Endothelial cell of umbilical vein (primary cell): ENCODE measurements around the gene ASTE1. TPM values are rescaled to one million over a fixed set of nuclear protein-coding genes. Genes with fewer than 3 reads are reported as not detected.

Experiments
- Bru-seq: library from RNA; stranded (reverse); fragments of 400-500 nt; gene quantifications from one replicate; lab custom pipeline; 2021; lab: Mats Ljungman, UMichigan
- BruChase-seq, 2 experiments: library from RNA; stranded (reverse); fragments of 400-500 nt; gene quantifications; one replicate each; lab custom pipeline; 2021; lab: Mats Ljungman, UMichigan
- BruUV-seq: library from RNA; stranded (reverse); fragments of 400-500 nt; replicated peaks from 2 replicates; lab custom pipeline; 2021; lab: Mats Ljungman, UMichigan
- CTCF ChIA-PET: fragments of 300-600, 350-600 bp; sonication (Branson Sonifier 250); formaldehyde crosslinking; loops from one replicate; lab custom pipeline; 2021; ENCODE audit warnings: antibody characterized with exemption, inconsistent platforms; lab: Charles Lee
- POLR2A ChIA-PET: fragments of 300-600, 350-600 bp; sonication (Branson Sonifier 250); formaldehyde crosslinking; loops from one replicate; lab custom pipeline; 2021; ENCODE audit warnings: antibody characterized with exemption, inconsistent platforms; lab: Charles Lee
- DNase-seq: peaks from one replicate; pipeline ENCODE4 v3.0.0-alpha.2; 2011; ENCODE audit warnings: low read depth, low spot score
- FAIRE-seq: peaks from 2 replicates; lab custom pipeline; 2011; peaks lifted over from hg19 to GRCh38; lab: Jason Lieb, UNC
- H2AFZ ChIP-seq: 2 replicates; pipeline ENCODE4 v1.6.0; 2012; ENCODE audit warnings: low read depth, low read length, control low read depth, inconsistent platforms
- H3K27ac ChIP-seq: 2 replicates; pipeline ENCODE4 v1.5.1; 2011; ENCODE audit warnings: low read depth, mild to moderate bottlenecking, control low read depth, low read length, moderate library complexity; ENCODE audit not compliant: insufficient read depth
- H3K27me3 ChIP-seq, 2 experiments: 2 replicates each; pipeline versions ENCODE4 v1.6.0 to v1.6.1; 2011; ENCODE audit warnings: low read length in 2 of 2, mixed read lengths in 1 of 2; ENCODE audit not compliant: control insufficient read depth in 2 of 2, insufficient read depth in 2 of 2
- H3K36me3 ChIP-seq, 2 experiments: 2 replicates in 1 of 2; 3 replicates in 1 of 2; pipeline ENCODE4 v1.5.1; 2011; ENCODE audit warnings: low read length in 2 of 2, mild to moderate bottlenecking in 1 of 2, moderate library complexity in 1 of 2; ENCODE audit not compliant: control insufficient read depth in 2 of 2, insufficient read depth in 2 of 2; ENCODE audit errors: extremely low read depth in 1 of 2
- H3K4me1 ChIP-seq: 3 replicates; pipeline ENCODE4 v1.5.1; 2011; ENCODE audit warnings: mild to moderate bottlenecking, low read length; ENCODE audit not compliant: control insufficient read depth, insufficient read depth; ENCODE audit errors: extremely low read depth
- H3K4me2 ChIP-seq: 2 replicates; pipeline ENCODE4 v1.6.1; 2011; ENCODE audit warnings: low read length, control low read depth, mixed read lengths; ENCODE audit not compliant: insufficient read depth
- H3K4me3 ChIP-seq, 3 experiments: fragments of 200-600 bp in 1 of 3; sonication (generic), shearing (Covaris generic) in 1 of 3; replicated peaks in 1 of 3; 2 replicates each; pipeline ENCODE4 v1.5.1; 2011 to 2016; ENCODE audit warnings: control low read depth in 3 of 3, low read length in 3 of 3, mild to moderate bottlenecking in 2 of 3, inconsistent platforms in 1 of 3, low read depth in 1 of 3, moderate library complexity in 1 of 3; ENCODE audit not compliant: insufficient read depth in 1 of 3
- H3K79me2 ChIP-seq: 2 replicates; pipeline ENCODE4 v1.6.0; 2012; ENCODE audit warnings: low read length, inconsistent platforms; ENCODE audit not compliant: control insufficient read depth, insufficient read depth
- H3K9ac ChIP-seq: replicated peaks from 2 replicates; pipeline ENCODE3; 2011; ENCODE audit warnings: low read length, control low read depth; ENCODE audit not compliant: insufficient read depth; ENCODE audit errors: extremely low read depth
- H3K9me1 ChIP-seq: replicated peaks from 3 replicates; pipeline ENCODE4 v1.6.0; 2011; ENCODE audit warnings: mild to moderate bottlenecking, low read length; ENCODE audit not compliant: control insufficient read depth, insufficient read depth; ENCODE audit errors: extremely low read depth
- H3K9me3 ChIP-seq: replicated peaks from 2 replicates; pipeline ENCODE4 v1.5.1; 2012; ENCODE audit warnings: low read length, inconsistent platforms; ENCODE audit not compliant: control insufficient read depth, insufficient read depth
- H4K20me1 ChIP-seq: replicated peaks from 2 replicates; pipeline ENCODE3; 2011; ENCODE audit warnings: mild to moderate bottlenecking, low read length; ENCODE audit not compliant: control insufficient read depth, insufficient read depth; ENCODE audit errors: extremely low read depth
- CTCF ChIP-seq, 2 donors: IDR thresholded peaks; 1 replicate in 1 of 2; 2 replicates in 1 of 2; pipeline ENCODE4 v1.5.1; 2011; ENCODE audit warnings: low read length in 2 of 2, mild to moderate bottlenecking in 2 of 2, moderate library complexity in 2 of 2, control low read depth in 1 of 2, inconsistent platforms in 1 of 2, low read depth in 1 of 2; ENCODE audit not compliant: insufficient read depth in 1 of 2; ENCODE audit errors: extremely low read depth in 1 of 2
- GATA2 ChIP-seq: IDR thresholded peaks from 2 replicates; pipeline ENCODE4 v1.7.0; 2011; ENCODE audit warnings: low read depth, mild to moderate bottlenecking, moderate library complexity, mixed read lengths, low read length; ENCODE audit not compliant: insufficient read length, insufficient read depth
- MYC ChIP-seq: IDR thresholded peaks from one replicate; pipeline ENCODE4 v1.6.1; 2011; ENCODE audit warnings: mild to moderate bottlenecking, low read depth, low read length
- POLR2A ChIP-seq: IDR thresholded peaks from 2 replicates; pipeline ENCODE4 v1.6.1; 2012; ENCODE audit warnings: low read depth, mild to moderate bottlenecking, control low read depth, low read length
- POLR2AphosphoS5 ChIP-seq: IDR thresholded peaks from 2 replicates; pipeline ENCODE4 v1.6.1; 2012; ENCODE audit warnings: low read depth, mild to moderate bottlenecking, control low read depth, low read length, moderate library complexity; ENCODE audit not compliant: insufficient read depth
- dilution Hi-C: fragments of 300-500 bp; cut with MboI; formaldehyde crosslinking; loops from one replicate; pipeline ENCODE4 v1.15.0; 2019; ENCODE audit warnings: low sequenced_read_pairs; ENCODE audit not compliant: extremely low pct_ligation_motif_present
- intact Hi-C: fragments of 100-400 bp; cut with micrococcal nuclease; formaldehyde crosslinking; loops from one replicate; pipeline ENCODE4 v1.10.0; 2022
- long read RNA-seq: library from polyadenylated mRNA; stranded (forward); transcript quantifications from one replicate; pipeline ENCODE4 v2.0.0, GENCODE V29; 2021
- polyA minus RNA-seq, 3 experiments: library from RNA; depleted of rRNA, polyadenylated mRNA; stranded (reverse); fragments of >200 nt; gene quantifications; 1 replicate in 1 of 3; 2 replicates in 2 of 3; pipeline ENCODE4 v1.2.3, GENCODE V29; 2011
- polyA plus RNA-seq, 4 experiments: library from polyadenylated mRNA; depleted of rRNA in 3 of 4; stranded (reverse) in 3 of 4; unstranded in 1 of 4; fragments of >200 nt; gene quantifications; 2 replicates each; pipeline versions ENCODE4 v1.2.1 to v1.2.3, GENCODE V29; 2011 to 2012; ENCODE audit warnings: missing spikeins in 1 of 4
- total RNA-seq: library from RNA; stranded (reverse); gene quantifications from 2 replicates; pipeline ENCODE4 v1.2.3, GENCODE V29; 2021
- TF ChIP-seq, protein P1 (sequence below): IDR thresholded peaks from 2 replicates; pipeline ENCODE4 v1.6.1; 2011; ENCODE audit not compliant: insufficient read depth, insufficient read length

The ASTE1 gene
- total RNA-seq (5.8 and 6.7 TPM in 2 replicates), polyA plus RNA-seq (4.1 and 4.4 TPM in 2 replicates), polyA minus RNA-seq (8.0 and 15.7 TPM in 2 replicates), Bru-seq, nascent RNA (percentile 68 among the genes with signal in this experiment), BruChase-seq, experiment 1, labeled RNA remaining after a 6-hour chase (percentile 33 among the genes with signal in this experiment), BruChase-seq, experiment 2, labeled RNA remaining after a 2-hour chase (percentile 49 among the genes with signal in this experiment)
- 3.9 and 4.2 TPM in 2 replicates for polyA plus RNA-seq (2011; cell fraction: cytosol; rRNA removed)
- 5.6 and 6.4 TPM in 2 replicates for polyA plus RNA-seq (2011; cell fraction: nucleus; rRNA removed)
- polyA plus RNA-seq (2012): 3.6 and 5.3 TPM in 2 replicates
- polyA minus RNA-seq (2011; cell fraction: cytosol; rRNA and poly(A)+ RNA removed): 3.0 TPM
- polyA minus RNA-seq (2011; cell fraction: nucleus; rRNA and poly(A)+ RNA removed): 14.7 and 15.0 TPM in 2 replicates
- long read RNA-seq, partial matches to known transcripts: 4 of 14 reads
- long read RNA-seq, other reads (novel, unspliced or antisense): 6 of 14 reads

GRCh38 chr3:131026321-131027151 is at the start of gene ASTE1, which contains the start of gene NEK11:
ASTE1 (minus strand) TSS chr3:131026825; CDS start chr3:131025306, 1,519 bp downstream.
NEK11 (plus strand) TSS chr3:131026877; CDS start chr3:131029709, 2,832 bp downstream.
- peak within 1 kb of the TSS; percentile 44 to 72 (median 54) for H3K4me3 ChIP-seq
- no peaks in the 10 kb centered on the region for H3K9me1 ChIP-seq
- H2AFZ ChIP-seq: peak within 1 kb of the TSS; percentile 97
- peak within 1 kb of the TSS; percentile 94 for H3K9ac ChIP-seq
- FAIRE-seq (peak; percentile 91), DNase-seq (peak; percentile 84)
- CTCF ChIA-PET: interaction anchor here (1.2 to 2.3 kb wide), 4 partner anchors 10 to 1008 kb away, joined by 4 to 9 read pairs (median 7); partner anchors contain the start of genes ATP2C1 and CPNE4
- H3K9me3 ChIP-seq: no peaks in the 10 kb centered on the region
- no peaks in the 10 kb centered on the region for H3K27me3 ChIP-seq
- no peaks in the 10 kb centered on the region for H3K36me3 ChIP-seq
- H3K27ac ChIP-seq: peak within 1 kb of the TSS; percentile 91
- TF ChIP-seq, protein P1, sequence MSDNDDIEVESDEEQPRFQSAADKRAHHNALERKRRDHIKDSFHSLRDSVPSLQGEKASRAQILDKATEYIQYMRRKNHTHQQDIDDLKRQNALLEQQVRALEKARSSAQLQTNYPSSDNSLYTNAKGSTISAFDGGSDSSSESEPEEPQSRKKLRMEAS: peak; percentile 21
- TF ChIP-seq POLR2AphosphoS5 (peak; percentile 85), MYC (no peak), GATA2 (no peak), POLR2A (peak; percentile 88), CTCF (IDR thresholded peaks at IDR 0.05; ENCODE audit: extremely low read depth in 1 of 2, insufficient read depth in 1 of 2, low read depth in 1 of 2, low read length in 2 of 2) (no peak)
- dilution Hi-C loops (no loop called here), intact Hi-C loops (loop anchor here (1.0 to 10.0 kb wide), 5 partner anchors 133 to 476 kb away; partner anchors contain the start of genes MRPL3 and PIK3R4)
- TSS peak; percentile 74 for BruUV-seq
- peak within 1 kb of the TSS; percentile 90 for H3K4me2 ChIP-seq
- no peaks in the 10 kb centered on the region for H3K79me2 ChIP-seq
- no peaks in the 10 kb centered on the region for H4K20me1 ChIP-seq
- H3K4me1 ChIP-seq: peaks cover 15% of the 10 kb centered on the region
- POLR2A ChIA-PET: no interaction called here
